ENCODE measurements around the gene SUN5.

Gene SUN5

GRCh38 chr20:33026072-33026778 lies 22.0 kb upstream of the SUN5 start:
- DNase-seq = no peak

GRCh38 chr20:33025318-33025876 lies 21.2 kb upstream of the SUN5 start:
- no peak for DNase-seq

GRCh38 chr20:33024609-33025317 lies 20.5 kb upstream of the SUN5 start:
- no peak for DNase-seq

DNA sequence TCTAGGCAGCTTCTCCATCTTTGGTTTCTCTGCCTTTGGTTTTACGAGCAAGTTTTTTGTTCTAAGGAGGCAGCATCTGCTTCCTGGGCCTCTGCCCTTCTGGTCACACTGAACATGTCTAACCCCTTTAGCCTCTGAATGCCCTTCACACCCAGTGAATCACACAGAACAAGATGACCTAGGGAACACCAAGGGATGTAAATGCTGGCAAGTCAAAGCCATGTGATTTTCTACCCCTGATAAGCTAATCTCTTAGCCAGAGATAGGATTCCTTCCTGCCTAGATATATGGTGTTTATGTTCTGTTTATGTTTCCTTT lies 20.0 kb upstream of the SUN5 start:
- no peak for DNase-seq

DNA sequence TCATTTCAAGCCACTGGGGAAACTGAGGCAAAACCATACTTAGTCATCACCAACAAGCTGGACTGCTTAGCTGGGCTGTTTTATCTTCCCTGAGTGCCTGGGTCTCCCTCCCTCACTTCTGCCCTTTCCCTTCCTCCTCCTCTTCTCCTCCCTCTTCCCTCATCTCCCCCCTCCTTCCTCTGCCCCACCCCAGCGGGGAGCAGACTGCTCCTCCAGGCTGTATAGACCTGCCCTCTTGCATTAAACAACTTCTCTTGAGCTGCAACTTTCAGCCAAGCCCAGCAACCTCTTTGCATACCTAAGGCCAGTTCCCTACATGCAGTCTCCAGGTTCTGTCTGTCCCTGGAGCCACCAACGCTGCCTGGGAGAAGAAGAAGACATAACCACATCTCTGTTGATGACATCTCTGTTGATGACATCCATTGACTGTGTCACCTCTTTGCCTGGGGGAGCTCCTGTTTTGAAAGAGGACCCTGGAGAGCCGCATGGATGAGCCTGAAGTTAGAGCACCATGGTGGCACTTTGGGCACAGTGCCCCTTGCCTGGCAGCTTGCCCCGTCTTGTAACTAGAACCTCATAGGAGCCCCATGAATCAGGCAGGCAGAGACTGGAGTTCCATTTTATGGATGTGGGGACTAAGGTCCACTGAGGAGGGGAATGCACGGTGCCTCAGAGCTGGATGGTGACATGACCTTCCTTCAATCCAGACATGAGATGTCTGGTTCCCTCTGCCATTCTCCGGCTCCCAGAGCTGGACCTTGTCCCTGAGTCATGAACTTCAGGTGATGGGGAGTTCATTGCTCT lies 19.4 kb upstream of the SUN5 start:
- no peak for DNase-seq

GRCh38 chr20:33022694-33023438 lies 18.6 kb upstream of the SUN5 start:
- no peak for DNase-seq

DNA sequence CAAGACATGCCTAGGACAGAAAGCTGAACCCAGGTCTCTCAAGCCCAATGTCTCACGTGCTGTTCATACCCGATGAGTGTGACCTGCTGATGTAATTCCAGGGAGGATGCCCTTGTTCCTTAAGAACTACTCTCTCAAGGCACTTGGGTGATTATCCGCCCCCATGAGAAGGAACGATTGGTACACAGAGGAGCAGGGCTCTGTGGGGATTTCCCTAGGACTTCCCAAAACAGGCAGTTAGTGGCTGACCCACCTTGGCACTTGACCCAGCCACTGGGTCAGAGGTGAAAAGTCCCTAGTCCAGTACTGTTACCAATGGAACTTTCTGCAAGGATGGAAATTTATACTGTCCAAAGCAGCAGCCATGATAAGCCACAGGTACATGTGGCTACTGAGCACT lies 18.1 kb upstream of the SUN5 start:
- no peak for DNase-seq

DNA sequence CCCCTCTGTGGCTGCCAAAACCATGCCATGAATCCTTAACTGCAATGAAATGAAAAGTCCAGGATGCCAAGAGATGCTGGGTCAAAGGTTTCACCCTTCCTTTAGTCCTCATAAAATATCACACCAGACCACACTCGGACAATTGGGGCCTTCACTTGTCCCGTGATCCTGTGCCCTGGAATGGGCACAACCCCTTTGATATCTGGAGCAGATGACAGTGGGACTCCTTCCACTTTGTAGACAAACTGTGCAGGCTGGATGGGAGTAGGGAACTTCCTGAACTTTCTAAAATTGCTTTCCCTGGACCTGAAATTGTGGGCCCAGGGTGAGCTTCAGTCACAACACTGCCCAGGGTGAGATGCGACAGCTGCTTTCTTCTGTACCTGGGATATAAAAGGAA lies 17.6 kb upstream of the SUN5 start:
- DNase-seq = no peak

DNA sequence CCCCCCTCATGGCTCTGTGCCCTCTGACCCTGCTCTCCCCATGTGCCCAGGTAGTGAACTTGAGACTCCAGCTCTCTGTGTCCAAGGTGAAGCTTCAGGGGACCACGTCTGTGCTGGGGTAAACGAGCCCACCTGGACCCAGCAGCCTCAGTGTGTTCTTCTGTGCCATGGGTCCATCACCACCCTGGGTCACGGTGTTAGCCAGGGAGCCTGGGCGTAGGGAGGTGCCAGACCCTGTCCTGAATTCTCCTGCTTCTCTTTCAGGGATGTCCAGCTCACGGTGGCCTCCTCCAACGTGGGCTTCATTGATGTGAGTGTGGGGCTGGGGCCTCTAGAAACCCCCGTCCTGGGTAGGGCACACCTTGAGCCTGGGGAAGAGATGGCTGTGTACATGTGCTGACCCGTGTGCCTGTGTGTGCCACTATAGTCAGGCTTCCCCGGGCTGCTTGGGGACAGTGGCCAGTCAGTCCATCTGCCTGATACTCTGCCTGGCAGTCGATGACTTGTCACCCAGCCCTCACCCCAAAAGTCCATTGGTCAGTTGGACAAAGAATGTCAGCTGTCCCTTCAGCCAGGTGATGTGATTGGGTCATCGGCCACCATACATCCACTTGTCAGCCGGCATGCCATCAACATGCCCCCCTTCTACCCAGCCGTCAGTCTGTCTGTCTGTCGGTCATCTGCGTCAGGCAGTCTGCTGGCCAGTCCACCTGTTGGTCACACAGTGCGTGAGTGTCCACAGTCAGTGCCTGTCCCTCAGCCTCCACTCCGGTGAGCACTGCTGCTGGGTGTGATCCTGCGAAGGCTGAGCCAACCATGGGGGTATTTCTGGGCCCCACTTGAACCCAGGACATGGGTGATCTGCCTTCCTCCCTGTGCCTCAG lies 16.3 kb upstream of the SUN5 start:
- DNase-seq = no peak

DNA sequence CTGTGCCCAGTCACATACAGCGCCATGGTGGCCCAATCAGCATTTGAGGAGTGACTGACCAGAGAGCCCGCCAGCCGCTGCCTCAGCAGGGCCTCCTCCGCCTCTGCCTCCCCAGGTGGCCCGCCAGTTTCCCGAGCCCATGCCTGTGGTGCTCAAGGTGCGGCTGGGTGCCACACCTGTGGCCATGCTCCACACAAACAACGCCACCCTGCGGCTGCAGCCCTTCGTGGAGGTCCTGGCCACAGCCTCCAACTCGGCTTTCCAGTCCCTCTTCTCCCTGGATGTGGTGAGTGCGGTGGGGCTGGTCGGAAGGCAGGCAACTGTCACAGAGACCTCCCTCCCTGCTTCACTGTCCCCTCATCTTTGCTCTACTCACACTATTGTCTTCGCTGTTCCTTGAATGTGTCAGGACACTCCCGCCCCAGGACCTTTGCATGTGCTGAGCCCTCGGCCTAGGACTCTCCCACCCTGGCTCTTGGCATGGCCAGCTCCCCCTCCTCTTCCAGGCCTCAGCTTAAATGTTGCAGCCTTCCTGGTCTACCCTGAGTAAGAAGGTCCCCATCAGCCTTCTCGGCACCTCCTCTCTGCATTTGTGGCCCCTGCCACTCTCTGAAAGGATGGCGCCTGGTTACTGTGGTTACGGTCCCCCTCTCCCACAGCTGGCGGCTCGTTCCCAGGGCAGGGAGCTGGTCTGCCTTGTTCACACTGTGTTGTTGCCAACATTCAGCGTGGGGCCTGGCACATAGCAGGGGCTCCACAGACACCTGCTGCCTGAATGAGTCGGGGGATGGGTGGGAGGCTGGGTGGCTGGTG lies 15.4 kb upstream of the SUN5 start:
- no peak for DNase-seq

DNA sequence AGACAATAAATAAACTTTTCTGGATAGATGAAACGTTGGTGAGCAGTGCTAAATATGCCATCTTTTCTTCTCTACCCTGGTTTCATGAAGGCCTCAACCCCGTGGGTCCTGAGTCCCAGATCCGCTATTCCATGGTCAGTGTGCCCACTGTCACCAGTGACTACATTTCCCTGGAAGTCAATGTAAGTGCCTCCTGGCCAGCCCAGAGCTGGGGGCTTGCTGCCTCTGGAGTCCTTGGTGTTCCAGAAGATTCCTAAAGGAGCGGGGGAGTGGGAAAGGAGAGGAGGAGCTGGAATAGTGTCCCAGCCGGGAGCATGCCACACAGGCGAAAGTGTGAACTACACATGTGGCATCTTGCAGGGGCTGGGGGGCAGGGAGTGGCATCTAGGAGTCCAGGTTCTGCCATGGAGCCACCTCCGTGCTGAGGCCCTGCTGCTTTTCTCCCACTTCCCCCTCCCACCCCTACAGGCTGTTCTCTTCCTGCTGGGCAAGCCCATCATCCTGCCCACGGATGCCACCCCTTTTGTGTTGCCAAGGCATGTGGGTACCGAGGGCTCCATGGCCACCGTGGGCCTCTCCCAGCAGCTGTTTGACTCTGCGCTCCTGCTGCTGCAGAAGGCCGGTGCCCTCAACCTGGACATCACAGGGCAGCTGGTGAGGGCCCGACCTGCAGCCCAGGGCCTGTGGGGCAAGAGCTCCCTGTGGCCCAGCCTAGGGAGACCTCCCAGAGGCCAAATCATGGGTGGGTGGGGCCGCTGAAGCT lies 14.1 kb upstream of the SUN5 start:
- no peak for DNase-seq

- DNase-seq = no peak
These were observed 13.3 kb upstream of the SUN5 start for GRCh38 chr20:33017542-33017941.

- DNase-seq = no peak
These were observed 12.4 kb upstream of the SUN5 start for GRCh38 chr20:33016581-33017109.

DNA sequence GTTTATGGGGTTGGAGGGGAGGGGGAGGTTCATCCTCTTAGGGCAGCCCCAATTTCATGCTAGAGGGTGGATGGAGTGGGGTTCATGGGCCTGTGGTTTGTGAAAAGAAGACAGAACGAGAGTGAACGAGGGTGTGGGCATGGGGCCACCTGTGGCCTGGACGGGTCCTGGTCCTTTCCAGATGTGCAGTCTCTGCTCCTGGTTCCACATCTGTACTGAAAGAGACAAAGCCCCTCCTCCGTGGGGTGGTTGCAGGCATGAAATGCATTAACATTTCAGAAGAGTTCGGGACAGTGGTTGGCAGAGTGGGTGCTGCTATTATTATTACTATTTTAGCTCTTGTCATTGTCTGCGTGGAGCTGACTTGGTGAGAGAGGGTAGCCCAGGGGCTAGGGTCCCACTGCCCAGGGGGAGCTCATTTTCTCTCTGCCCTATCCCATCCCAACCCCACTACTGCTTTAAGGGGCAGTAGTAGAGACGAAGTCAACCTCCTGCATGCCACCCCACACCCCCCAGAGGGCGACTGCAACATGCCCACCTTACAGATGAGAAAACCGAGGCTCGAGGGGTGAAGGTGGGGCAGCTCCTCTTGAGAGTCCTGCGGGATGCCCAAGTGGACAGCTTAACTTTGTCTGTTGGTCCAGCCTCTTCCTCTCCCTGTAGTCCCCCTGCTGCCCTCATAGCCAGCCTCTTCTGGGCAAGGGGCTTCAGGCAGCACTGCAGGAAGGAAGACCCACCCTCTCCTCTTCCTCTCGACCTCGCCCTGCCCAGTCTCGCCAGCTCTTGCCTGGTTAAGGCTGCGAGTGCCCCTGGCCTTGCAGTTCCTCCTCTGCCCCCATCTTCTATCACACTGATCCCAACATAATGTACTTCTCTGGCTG lies 11.7 kb upstream of the SUN5 start:
- no peak for DNase-seq

- DNase-seq = no peak
These were observed 10.9 kb upstream of the SUN5 start for GRCh38 chr20:33015114-33015484.

- DNase-seq = peak; percentile 25
These were observed 10.3 kb upstream of the SUN5 start for GRCh38 chr20:33014336-33015113.

DNA sequence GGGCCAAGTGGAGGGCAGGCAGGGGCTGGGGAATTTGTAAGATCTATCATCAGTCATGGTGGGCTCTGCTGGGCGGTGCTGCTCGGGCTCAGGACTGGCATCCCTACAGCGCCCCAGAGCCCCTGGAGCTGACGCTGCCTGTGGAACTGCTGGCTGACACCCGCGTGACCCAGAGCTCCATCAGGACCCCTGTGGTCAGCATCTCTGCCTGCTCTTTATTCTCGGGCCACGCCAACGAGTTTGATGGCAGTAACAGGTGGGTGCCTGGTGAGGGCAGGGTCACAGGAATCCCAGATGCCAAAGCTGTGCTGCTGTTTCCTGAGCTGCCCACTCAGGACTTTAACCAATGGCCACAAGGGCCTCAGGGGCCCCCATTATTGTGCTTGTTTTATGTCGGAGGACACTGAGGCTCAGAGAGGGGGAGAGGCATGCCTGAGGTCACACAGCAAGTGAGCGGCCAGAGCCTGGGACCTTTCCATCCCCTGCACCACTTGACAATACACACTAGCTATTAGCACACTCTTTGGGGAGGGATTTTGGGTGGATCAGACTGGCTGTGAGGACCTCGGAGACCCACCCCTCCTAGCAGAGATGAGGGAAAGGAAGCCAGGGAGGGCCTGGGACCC lies 9.6 kb upstream of the SUN5 start:
- no peak for DNase-seq
